Epidermal melanocyte (primary cell): ENCODE measurements around the gene PLEKHH2.

Source experiments
- DNase-seq: peaks from one replicate; pipeline ENCODE4 v3.0.0; 2011; ENCODE audit warnings: low spot score; ENCODE audit not compliant: insufficient read length

Gene PLEKHH2

GRCh38 chr2:43810888-43811287 is 173.8 kb downstream of the PLEKHH2 start:
- DNase-seq: no peak

- no peak for DNase-seq
Observed at GRCh38 chr2:43812006-43812405, 174.9 kb downstream of the PLEKHH2 start.

GRCh38 chr2:43812947-43813346 is 175.9 kb downstream of the PLEKHH2 start:
- no peak for DNase-seq

- no peak for DNase-seq
Observed at GRCh38 chr2:43814711-43815110, 177.7 kb downstream of the PLEKHH2 start.
